GM19035 (cell line): ENCODE measurements around the gene TRIM63.

Source experiments
- ATAC-seq: cut with Tn5 transposase; IDR thresholded peaks from one replicate; pipeline ENCODE4 v1.9.1; 2021; ENCODE audit not compliant: unreplicated experiment

Gene TRIM63

GRCh38 chr1:26035203-26035958 lies 32.0 kb downstream of the TRIM63 start:
- peak; percentile 92 for ATAC-seq

DNA sequence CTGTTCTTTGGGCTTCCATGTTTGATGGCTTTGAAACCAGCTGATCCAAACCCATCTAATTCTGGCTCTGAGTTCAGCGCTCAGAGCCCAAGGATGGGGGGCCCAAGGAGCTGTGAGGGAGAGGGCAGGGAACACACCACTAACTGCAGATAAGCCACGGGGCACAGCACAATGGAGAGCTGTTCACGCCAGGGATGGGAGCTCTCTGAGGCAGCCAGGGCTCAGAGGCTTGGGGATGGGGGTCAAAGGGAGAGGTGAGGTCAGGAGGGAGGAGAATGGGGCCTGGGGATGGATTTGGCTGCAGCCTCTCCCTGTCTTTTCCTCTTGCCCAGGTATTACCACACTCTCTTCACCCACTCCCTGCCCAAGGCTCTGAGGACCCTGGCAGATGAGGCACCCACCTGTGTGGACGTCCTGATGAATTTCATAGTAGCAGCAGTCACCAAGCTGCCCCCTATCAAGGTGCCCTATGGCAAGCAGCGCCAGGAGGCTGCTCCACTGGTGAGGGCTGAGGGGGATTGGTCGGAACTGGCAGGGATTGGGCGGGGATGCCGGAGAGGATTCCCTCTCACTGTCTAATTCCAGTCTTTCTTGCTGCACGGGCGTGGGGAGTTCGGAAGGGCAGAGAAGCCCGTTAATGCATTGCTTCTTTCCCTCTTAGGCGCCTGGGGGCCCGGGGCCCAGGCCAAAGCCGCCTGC lies 32.8 kb downstream of the TRIM63 start:
- ATAC-seq: no peak

- no peak for ATAC-seq
These were observed 34.6 kb downstream of the TRIM63 start for GRCh38 chr1:26032656-26033357.

- no peak for ATAC-seq
These were observed 35.7 kb downstream of the TRIM63 start for GRCh38 chr1:26031611-26032220.

DNA sequence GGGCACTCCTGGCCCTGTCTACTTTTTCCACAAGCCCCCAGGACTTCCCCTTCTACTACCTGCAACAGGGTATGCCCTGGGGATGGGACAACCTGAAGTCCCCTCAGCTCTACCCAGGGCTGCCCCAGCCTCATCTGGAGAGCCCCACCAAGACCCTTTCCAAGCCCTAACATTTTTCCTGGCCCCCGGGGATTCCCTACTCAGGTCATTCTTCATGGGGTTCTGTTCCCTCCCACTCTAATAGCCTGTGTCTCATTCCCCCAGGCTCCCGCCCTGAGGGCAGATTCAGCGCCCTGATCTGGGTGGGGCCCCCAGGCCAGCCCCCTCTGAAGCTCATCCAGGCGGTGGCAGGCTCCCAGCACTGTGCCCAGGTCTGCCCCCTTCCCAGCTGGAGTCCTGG lies 36.2 kb downstream of the TRIM63 start:
- no peak for ATAC-seq

DNA sequence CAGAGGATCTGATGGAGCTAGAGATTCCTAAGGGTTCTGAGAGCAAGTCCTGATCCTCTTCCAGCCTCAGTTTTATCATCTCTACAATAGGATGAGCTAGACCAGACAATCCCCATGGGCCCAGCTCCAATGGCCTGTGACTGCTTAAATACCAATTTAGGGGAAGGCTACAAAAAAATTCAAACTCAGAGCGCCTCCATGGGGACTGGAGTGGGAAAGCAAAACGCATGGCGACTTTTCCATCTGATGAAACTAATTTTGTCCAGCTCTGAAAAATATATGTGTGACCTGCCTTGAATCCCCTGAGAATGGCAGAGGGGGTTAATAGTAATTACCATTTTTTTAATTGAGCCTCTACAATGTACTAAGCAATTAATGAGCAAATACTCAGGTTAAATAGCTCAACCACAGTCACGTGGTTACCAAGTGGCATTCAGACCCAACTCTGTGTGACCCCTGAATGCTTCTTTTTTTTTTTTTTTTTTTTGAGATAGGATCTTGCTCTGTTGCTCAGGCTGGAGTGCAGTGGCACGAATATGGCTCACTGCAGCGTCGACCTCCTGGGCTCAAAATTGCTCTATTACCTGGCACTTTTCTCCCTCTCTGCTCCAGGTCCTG lies 37.5 kb downstream of the TRIM63 start:
- ATAC-seq: no peak

GRCh38 chr1:26029054-26029863 lies 38.2 kb downstream of the TRIM63 start:
- ATAC-seq: no peak

GRCh38 chr1:26028490-26028980 lies 38.9 kb downstream of the TRIM63 start:
- no peak for ATAC-seq

DNA sequence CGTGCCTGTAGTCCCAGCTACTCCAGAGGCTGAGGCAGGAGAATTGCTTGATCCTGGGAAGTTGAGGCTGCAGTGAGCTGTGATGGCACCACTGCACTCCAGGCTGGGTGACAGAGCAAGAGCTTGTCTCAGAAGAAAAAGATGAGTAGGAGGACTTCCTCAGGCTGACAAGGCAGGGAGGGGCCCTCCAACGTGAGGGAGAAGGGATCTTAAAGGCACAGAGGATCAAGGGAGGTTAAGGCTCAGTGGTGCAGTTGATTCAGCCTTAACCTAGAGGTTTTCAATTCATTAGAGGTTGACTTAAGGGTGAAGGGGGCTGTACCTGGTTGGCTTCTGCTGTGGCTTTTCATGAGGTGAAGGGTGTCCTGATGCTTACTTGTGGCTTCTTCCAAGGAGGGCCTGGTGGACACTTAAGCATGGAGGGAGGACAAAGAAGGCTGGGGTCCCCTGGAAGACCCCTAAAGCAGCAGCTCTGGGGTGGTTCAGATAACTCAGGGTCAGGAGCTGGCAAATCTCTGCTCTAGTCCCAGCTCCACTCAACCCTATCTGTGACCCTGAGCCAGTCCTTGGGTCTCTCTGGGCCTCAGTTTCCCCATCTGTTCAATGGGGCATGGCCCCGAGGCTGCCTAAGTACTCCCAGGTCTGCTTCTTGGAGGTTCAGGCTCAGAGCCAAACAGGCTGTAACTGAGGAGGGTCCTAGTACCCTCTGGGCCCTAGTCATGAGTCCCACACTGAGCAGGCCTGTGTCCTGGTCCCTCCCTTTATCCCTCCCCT lies 39.5 kb downstream of the TRIM63 start:
- ATAC-seq: no peak

GRCh38 chr1:26025517-26025916 lies 41.9 kb downstream of the TRIM63 start:
- ATAC-seq: no peak

- no peak for ATAC-seq
These were observed 42.4 kb downstream of the TRIM63 start for GRCh38 chr1:26025060-26025459.

- no peak for ATAC-seq
These were observed 43.6 kb downstream of the TRIM63 start for GRCh38 chr1:26023826-26024225.

DNA sequence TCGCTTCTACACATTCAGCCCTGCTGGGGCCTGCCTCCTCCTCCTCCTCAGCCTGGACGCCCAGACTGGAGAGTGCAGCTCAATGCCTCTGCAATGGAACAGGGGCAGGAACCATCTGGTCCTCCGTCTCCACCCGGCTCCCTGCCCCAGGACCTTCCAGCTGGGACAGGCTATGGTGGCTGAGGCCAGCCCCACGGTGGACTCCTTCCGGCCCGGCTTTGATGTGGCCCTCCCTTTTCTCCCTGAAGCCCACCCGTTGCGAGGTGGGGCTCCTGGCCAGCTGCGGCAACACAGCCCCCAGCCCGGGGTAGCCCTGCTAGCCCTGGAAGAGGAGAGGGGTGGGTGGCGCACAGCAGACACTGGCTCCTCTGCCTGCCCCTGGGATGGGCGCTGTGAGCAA lies 44.4 kb downstream of the TRIM63 start:
- ATAC-seq: no peak

GRCh38 chr1:26022404-26022779 lies 45.0 kb downstream of the TRIM63 start:
- no peak for ATAC-seq

DNA sequence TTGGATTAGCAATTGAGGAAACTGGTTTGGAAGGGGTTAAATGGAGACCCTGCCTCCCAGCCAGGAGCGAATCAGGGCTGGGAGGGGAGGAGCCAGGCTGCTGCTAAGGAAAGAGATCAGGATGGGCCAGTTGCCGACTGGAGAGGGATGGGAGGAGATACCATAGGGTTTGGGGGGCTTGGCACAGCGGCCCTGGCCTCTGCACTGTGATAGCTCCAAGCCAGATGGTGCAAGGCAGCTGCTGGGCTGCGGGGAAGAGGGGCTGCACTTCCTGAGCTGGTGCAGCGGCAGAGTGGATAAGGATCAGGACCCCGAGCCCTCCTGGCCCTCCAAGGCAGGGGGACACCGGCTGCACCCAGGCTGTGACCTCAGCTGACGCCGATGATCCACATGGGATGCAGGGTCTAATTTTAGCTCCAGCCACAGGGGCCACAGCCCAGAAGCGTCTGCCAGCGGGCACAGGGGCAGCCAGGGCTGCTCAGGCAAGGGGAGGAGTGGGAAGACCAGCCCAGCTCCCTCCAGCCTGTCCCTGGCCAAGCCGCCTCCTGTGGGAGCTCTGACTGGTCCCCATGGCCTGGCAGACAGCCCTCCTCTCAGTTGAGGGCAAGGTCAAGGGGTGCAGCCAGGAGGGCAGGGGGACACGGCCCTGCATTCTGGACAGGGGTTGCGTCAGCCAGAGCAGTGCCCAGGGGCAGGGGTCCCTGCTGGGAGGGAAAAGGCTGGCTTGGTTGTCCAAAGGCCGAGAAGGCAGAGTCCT lies 45.6 kb downstream of the TRIM63 start, which contains the start of gene EXTL1:
TSS of gene EXTL1 (plus strand) at position 129 of the 757 bp plus-strand sequence. CDS start 872 bp downstream, outside the sequence.
- no peak for ATAC-seq

- ATAC-seq: no peak
These were observed 46.3 kb downstream of the TRIM63 start for GRCh38 chr1:26020941-26021646.

- no peak for ATAC-seq
These were observed 47.1 kb downstream of the TRIM63 start for GRCh38 chr1:26020330-26020768.
